K562 (cell line): ENCODE data around the gene CNDP2. TPM values are rescaled to one million over a fixed set of nuclear protein-coding genes. Genes with fewer than 3 reads are reported as not detected.

Experiments used
- ATF4 ChIP-seq: fragments of 450-650 bp; formaldehyde crosslinking; IDR thresholded peaks from 2 replicates; pipeline ENCODE4 v1.4.0; 2022; ENCODE audit warnings: mild to moderate bottlenecking, moderate library complexity
- CLOCK ChIP-seq: fragments of 250-450 bp; sonication (Bioruptor Pico); IDR thresholded peaks from 2 replicates; pipeline ENCODE4 v1.4.0; 2020; ENCODE audit warnings: mild to moderate bottlenecking, moderate library complexity, borderline replicate concordance
- EHMT2 ChIP-seq: fragments of 450-650 bp; IDR thresholded peaks from 2 replicates; pipeline ENCODE4 v1.6.1; 2018; ENCODE audit warnings: antibody characterized with exemption
- ELK1 ChIP-seq: sonication (generic); formaldehyde crosslinking; IDR thresholded peaks from 2 replicates; pipeline ENCODE4 v1.8.1; 2022; ENCODE audit warnings: missing genetic modification reagents
- ETV5 ChIP-seq: sonication (generic); formaldehyde crosslinking; IDR thresholded peaks from 2 replicates; pipeline ENCODE4 v1.4.0; 2020; ENCODE audit warnings: low read depth, mild to moderate bottlenecking, missing genetic modification reagents
- FOXP1 ChIP-seq: sonication (generic); formaldehyde crosslinking; IDR thresholded peaks from 2 replicates; pipeline ENCODE4 v1.8.0; 2022; ENCODE audit warnings: mild to moderate bottlenecking, missing genetic modification reagents
- HNRNPH1 ChIP-seq: fragments of 200-400 bp; formaldehyde crosslinking; optimal IDR thresholded peaks from 2 replicates; pipeline ENCODE3; 2017; ENCODE audit warnings: low read depth, mild to moderate bottlenecking, low read length, moderate library complexity
- HNRNPUL1 ChIP-seq: fragments of 200-400 bp; formaldehyde crosslinking; IDR thresholded peaks from 2 replicates; pipeline ENCODE4 v1.6.1; 2017; ENCODE audit warnings: low read length
- KLF13 ChIP-seq: fragments of 450-650 bp; IDR thresholded peaks from 2 replicates; pipeline ENCODE4 v1.6.1; 2016; ENCODE audit warnings: missing genetic modification characterization, low read depth, mild to moderate bottlenecking, missing compliant biosample characterization, moderate library complexity, borderline replicate concordance
- MAFK ChIP-seq: IDR thresholded peaks from 2 replicates; pipeline ENCODE4 v1.6.1; 2011; ENCODE audit warnings: low read length, improper control_type of control experiment
- NFIC ChIP-seq: fragments of 450-650 bp; IDR thresholded peaks from 2 replicates; pipeline ENCODE4 v1.6.1; 2017; ENCODE audit warnings: mild to moderate bottlenecking, inconsistent platforms
- OTX1 ChIP-seq: fragments of 450-650 bp; formaldehyde crosslinking; IDR thresholded peaks from 2 replicates; pipeline ENCODE4 v1.4.0; 2022; ENCODE audit warnings: mild to moderate bottlenecking
- PHB ChIP-seq: fragments of 250-450 bp; sonication (Bioruptor Pico); IDR thresholded peaks from 2 replicates; pipeline ENCODE4 v1.5.0; 2021
- POLR2B ChIP-seq: fragments of 450-650 bp; IDR thresholded peaks from 2 replicates; pipeline ENCODE4 v1.6.1; 2018; ENCODE audit warnings: low read depth; ENCODE audit not compliant: partially characterized antibody
- RBM14 ChIP-seq: fragments of 200-400 bp; formaldehyde crosslinking; IDR thresholded peaks from 2 replicates; pipeline ENCODE4 v1.6.1; 2018; ENCODE audit warnings: low read depth, mild to moderate bottlenecking, low read length, moderate library complexity, borderline replicate concordance; ENCODE audit not compliant: insufficient read depth
- TCFL5 ChIP-seq: fragments of 250-450 bp; sonication (Bioruptor Pico); conservative IDR thresholded peaks from 2 replicates; pipeline ENCODE4 v1.6.1; 2021; ENCODE audit warnings: mild to moderate bottlenecking, moderate library complexity, matching md5 sums
- ZBTB17 ChIP-seq: fragments of 450-650 bp; formaldehyde crosslinking; IDR thresholded peaks from 2 replicates; pipeline ENCODE4 v1.4.0; 2020; ENCODE audit warnings: mild to moderate bottlenecking
- ZBTB5 ChIP-seq: fragments of 450-650 bp; IDR thresholded peaks from 2 replicates; pipeline ENCODE4 v1.6.1; 2017; ENCODE audit warnings: antibody characterized with exemption
- ZBTB7A ChIP-seq: IDR thresholded peaks from 2 replicates; pipeline ENCODE4 v1.6.1; 2011; ENCODE audit warnings: low read depth, mild to moderate bottlenecking, low read length, moderate library complexity, borderline replicate concordance; ENCODE audit not compliant: control insufficient read depth
- ZNF146 ChIP-seq: IDR thresholded peaks from one replicate; pipeline ENCODE4 v1.6.1; 2018; ENCODE audit warnings: missing compliant biosample characterization; ENCODE audit not compliant: unreplicated experiment
- ZNF3 ChIP-seq: fragments of 250-450 bp; sonication (Bioruptor Pico); IDR thresholded peaks from 2 replicates; pipeline ENCODE4 v1.5.0; 2021; ENCODE audit warnings: mild to moderate bottlenecking, moderate library complexity
- ZNF584 ChIP-seq: fragments of 200-800 bp; sonication (Bioruptor generic); IDR thresholded peaks from 2 replicates; pipeline ENCODE4 v1.6.1; 2016; ENCODE audit warnings: low read depth, mild to moderate bottlenecking, missing genetic modification characterization, missing compliant biosample characterization
- ZNF75A ChIP-seq: fragments of 450-650 bp; formaldehyde crosslinking; IDR thresholded peaks from 2 replicates; pipeline ENCODE4 v1.4.0; 2020; ENCODE audit warnings: mild to moderate bottlenecking
- polyA plus RNA-seq, 8 experiments: library from polyadenylated mRNA; depleted of rRNA in 4 of 8; stranded (reverse) in 5 of 8; unstranded in 3 of 8; fragments of >200 nt; fragmentation: Nextera tagmentation in 2 of 8; fragmentation: Illumina TruSeq in 1 of 8; extraction: Ambion mirVana in 2 of 8; extraction: Trizol in 1 of 8; gene quantifications; 2 replicates each; pipeline versions ENCODE4 v1.2.1 to v1.2.3, GENCODE V29; 2011 to 2014; ENCODE audit warnings: inconsistent platforms in 1 of 8, missing spikeins in 1 of 8
- total RNA-seq, 7 experiments: library from RNA; depleted of rRNA in 6 of 7; stranded (reverse); fragments of >200 nt in 6 of 7; fragmentation: Illumina TruSeq in 2 of 7; extraction: Trizol in 2 of 7; gene quantifications; 2 replicates each; pipeline versions ENCODE4 v1.2.1 to v1.2.3, GENCODE V29; 2011 to 2021; ENCODE audit warnings: low replicate concordance in 1 of 7

Gene CNDP2
- total and polyA plus RNA-seq, 9 of the 15 experiments (the other 6 are each of a cell fraction or from before 2014, with no cell fraction given), result 34.1 to 128 (median 53.8) TPM

GRCh38 chr18:74496508-74497323 is 553 bp downstream of the CNDP2 start (continued):
- no peak for TF ChIP-seq CLOCK
- no peak for TF ChIP-seq ZNF3 (CRISPR knock-in tag)
- TF ChIP-seq ZNF146 (CRISPR knock-in tag), result no peak
- no peak for TF ChIP-seq ZNF75A
- no peak for TF ChIP-seq EHMT2
- no peak for TF ChIP-seq ATF4 (CRISPR knock-in tag)
- TF ChIP-seq TCFL5 (CRISPR knock-in tag), result no peak
- TF ChIP-seq ZNF584 (CRISPR knock-in tag), result 0 out of 2 replicates have a peak, but pooled peaks have one; percentile 21
- no peak for TF ChIP-seq PHB
- no peak for TF ChIP-seq ZBTB5
- TF ChIP-seq HNRNPH1, result no peak
- TF ChIP-seq KLF13 (tag), result no peak
- TF ChIP-seq ZBTB17, result no peak
- TF ChIP-seq OTX1 (CRISPR knock-in tag), result no peak
- TF ChIP-seq NFIC, result no peak
- TF ChIP-seq RBM14, result no peak
- TF ChIP-seq ELK1 (CRISPR knock-in tag), result no peak
- TF ChIP-seq ZBTB7A, result no peak; the same call in 1 of the 2 replicates
- TF ChIP-seq HNRNPUL1, result no peak
- no peak for TF ChIP-seq MAFK
- TF ChIP-seq FOXP1, result 0 out of 2 replicates have a peak, but pooled peaks have one; percentile 43
- no peak for TF ChIP-seq POLR2B
- TF ChIP-seq ETV5 (CRISPR knock-in tag), result no peak
